GM12865 (cell line): ENCODE measurements around the gene NEXN.

ENCODE experiments used
- DNase-seq: peaks from one replicate; pipeline ENCODE4 v3.0.0; 2010; ENCODE audit warnings: low read depth
- H3K4me3 ChIP-seq: 2 replicates; pipeline ENCODE4 v1.5.1; 2011; ENCODE audit warnings: mild to moderate bottlenecking, low read depth, low read length, control low read depth
- TF ChIP-seq, protein P1 (sequence below): IDR thresholded peaks from 2 replicates; pipeline ENCODE4 v1.5.1; 2011; ENCODE audit warnings: low read length, control low read depth, low read depth, inconsistent platforms; ENCODE audit not compliant: insufficient read depth; ENCODE audit errors: missing control alignments

The NEXN gene

DNA sequence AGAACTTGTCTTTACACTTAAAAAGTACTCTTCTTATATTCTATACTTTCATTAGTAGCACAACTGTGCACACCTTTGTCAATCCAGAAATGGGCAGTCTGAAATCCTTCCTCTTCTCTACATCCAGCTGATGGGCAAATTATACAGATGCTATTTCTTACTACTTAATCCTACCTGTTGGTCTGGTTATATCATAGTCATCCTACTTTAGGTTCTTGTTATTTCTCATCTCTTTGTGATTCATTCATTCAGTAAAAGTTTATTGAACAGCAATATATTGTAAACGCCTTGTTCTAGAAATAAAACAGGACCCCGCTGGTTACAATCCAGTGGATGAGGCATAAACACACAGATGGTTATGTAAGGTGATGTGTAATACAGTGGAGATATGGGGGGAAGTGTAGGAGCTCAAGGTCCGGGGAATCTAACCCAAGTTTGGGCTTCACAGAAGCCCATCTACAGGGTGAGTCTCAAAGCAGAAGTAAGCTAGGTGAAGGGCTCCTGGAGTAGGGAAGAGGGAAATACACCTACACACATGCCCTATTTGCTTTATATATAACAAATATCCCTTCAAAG lies 102.3 kb downstream of the NEXN start:
- H3K4me3 ChIP-seq: no peak overlapping the region
- DNase-seq: no peak
- TF ChIP-seq, protein P1, sequence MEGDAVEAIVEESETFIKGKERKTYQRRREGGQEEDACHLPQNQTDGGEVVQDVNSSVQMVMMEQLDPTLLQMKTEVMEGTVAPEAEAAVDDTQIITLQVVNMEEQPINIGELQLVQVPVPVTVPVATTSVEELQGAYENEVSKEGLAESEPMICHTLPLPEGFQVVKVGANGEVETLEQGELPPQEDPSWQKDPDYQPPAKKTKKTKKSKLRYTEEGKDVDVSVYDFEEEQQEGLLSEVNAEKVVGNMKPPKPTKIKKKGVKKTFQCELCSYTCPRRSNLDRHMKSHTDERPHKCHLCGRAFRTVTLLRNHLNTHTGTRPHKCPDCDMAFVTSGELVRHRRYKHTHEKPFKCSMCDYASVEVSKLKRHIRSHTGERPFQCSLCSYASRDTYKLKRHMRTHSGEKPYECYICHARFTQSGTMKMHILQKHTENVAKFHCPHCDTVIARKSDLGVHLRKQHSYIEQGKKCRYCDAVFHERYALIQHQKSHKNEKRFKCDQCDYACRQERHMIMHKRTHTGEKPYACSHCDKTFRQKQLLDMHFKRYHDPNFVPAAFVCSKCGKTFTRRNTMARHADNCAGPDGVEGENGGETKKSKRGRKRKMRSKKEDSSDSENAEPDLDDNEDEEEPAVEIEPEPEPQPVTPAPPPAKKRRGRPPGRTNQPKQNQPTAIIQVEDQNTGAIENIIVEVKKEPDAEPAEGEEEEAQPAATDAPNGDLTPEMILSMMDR: no peak

DNA sequence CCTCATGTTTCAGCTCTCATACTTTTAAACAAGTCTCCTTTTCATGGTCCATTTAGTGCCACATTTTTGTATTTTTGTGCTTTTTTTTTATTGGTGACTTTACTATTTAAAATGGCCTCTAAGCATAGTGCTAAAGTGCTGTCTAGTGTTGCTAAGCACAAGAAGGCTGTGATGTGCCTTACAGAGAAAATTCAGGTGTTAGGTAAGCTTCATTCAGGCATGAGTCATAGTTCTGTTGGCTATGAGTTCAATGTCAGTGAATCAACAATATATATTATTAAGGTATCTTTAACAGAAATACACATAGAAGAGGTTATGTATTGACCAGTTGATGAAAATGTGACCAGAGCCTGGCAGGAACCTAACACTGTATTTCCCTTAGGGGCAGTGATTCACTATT lies 103.2 kb downstream of the NEXN start:
- no peak for DNase-seq
- no peak overlapping the region for H3K4me3 ChIP-seq
- TF ChIP-seq, protein P1: no peak
